Neural crest cell (in vitro differentiated cells): ENCODE results near the gene CRYZL1. TPM values are rescaled to one million over a fixed set of nuclear protein-coding genes. Genes with fewer than 3 reads are reported as not detected.
"Not testable (repeated sequence)": the region's sequence is repeated elsewhere in the genome, so short reads cannot be mapped to it uniquely, and the experiment has no call there.

Experiments
- DNase-seq: peaks from one replicate; pipeline ENCODE4 v3.0.0; 2021; ENCODE audit warnings: low read depth, mixed read lengths, low spot score
- H3K27ac Mint-ChIP-seq: one replicate; pipeline ENCODE4 v1.8.0; 2021; ENCODE audit warnings: mild to moderate bottlenecking, mixed read lengths; ENCODE audit not compliant: unreplicated experiment
- H3K27me3 Mint-ChIP-seq: 2 replicates; pipeline ENCODE4 v1.8.0; 2021; ENCODE audit warnings: low read depth, mild to moderate bottlenecking, mixed read lengths
- H3K36me3 Mint-ChIP-seq: 2 replicates; pipeline ENCODE4 v1.8.0; 2021; ENCODE audit warnings: low read depth, mild to moderate bottlenecking, mixed read lengths
- H3K4me1 Mint-ChIP-seq: 2 replicates; pipeline ENCODE4 v1.8.0; 2021; ENCODE audit warnings: mixed read lengths
- H3K4me3 Mint-ChIP-seq: one replicate; pipeline ENCODE4 v1.8.0; 2021; ENCODE audit warnings: mild to moderate bottlenecking, mixed read lengths
- H3K9me3 Mint-ChIP-seq: 2 replicates; pipeline ENCODE4 v1.8.0; 2021; ENCODE audit warnings: mixed read lengths
- total RNA-seq: library from RNA; stranded (reverse); gene quantifications from 2 replicates; pipeline ENCODE4 v1.2.1, GENCODE V29; 2021
- TF ChIP-seq, protein P1 (sequence below): fragments of 200-600 bp; sonication (generic); conservative IDR thresholded peaks from 2 replicates; pipeline ENCODE4 v1.5.0; 2021; ENCODE audit warnings: antibody characterized with exemption, mild to moderate bottlenecking

CRYZL1 gene
- total RNA-seq, 1 donor from 2014 or later, result 55.8 TPM

DNA sequence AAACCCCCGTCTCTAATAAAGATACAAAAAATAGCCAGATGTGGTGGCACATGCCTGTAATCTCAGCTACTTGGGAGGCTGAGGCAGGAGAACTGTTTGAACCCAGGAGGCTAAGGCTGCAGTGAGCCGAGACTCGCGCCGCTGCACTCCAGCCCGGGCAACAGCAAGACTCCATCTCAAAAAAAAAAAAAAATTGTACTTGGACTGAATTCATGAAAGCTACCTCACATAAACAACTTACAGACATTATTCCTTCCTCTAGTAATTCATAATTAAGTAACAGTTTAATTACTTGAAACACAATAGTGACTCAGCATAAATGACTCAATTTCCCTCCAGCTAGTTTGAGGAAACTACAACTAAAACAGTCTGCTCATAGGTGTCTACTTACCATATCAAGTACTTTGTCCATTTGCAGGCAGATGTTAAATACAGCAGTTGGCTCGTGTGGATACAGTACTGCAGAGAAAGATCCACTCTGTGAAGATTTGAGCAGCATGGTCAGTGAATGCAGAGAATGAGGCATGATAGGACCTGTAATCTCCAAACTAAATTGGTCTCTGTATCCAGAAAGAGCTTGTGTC is 62.5 kb downstream of the CRYZL1 start:
- Mint-ChIP-seq H3K4me3 (no peak overlapping the region), H3K4me1 (no peaks in the 10 kb centered on the region), H3K9me3 (no peaks in the 10 kb centered on the region), H3K27me3 (no peaks in the 10 kb centered on the region), H3K27ac (no peak overlapping the region), H3K36me3 (peaks cover 2% of the 10 kb centered on the region)
- TF ChIP-seq, protein P1, sequence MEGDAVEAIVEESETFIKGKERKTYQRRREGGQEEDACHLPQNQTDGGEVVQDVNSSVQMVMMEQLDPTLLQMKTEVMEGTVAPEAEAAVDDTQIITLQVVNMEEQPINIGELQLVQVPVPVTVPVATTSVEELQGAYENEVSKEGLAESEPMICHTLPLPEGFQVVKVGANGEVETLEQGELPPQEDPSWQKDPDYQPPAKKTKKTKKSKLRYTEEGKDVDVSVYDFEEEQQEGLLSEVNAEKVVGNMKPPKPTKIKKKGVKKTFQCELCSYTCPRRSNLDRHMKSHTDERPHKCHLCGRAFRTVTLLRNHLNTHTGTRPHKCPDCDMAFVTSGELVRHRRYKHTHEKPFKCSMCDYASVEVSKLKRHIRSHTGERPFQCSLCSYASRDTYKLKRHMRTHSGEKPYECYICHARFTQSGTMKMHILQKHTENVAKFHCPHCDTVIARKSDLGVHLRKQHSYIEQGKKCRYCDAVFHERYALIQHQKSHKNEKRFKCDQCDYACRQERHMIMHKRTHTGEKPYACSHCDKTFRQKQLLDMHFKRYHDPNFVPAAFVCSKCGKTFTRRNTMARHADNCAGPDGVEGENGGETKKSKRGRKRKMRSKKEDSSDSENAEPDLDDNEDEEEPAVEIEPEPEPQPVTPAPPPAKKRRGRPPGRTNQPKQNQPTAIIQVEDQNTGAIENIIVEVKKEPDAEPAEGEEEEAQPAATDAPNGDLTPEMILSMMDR, result no peak
- no peak for DNase-seq

DNA sequence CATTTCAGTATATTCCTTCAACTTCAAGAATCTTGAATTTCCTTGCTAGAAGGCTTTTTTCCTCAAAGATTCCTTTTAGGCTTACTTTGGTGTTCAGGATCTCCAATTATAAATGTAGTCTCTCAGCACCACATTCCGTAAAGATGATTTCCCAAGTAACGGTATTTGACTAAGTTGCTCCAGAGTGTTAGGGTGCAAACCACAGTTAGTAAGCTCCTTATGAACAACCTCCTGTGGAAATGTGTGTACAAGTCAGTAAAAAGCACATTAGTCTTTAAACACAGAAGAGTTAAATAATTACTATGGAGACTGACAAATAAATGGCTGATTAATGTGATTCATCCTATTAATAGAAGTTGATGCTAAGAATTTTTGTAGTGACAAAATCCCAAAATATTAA is 63.3 kb downstream of the CRYZL1 start:
- H3K9me3 Mint-ChIP-seq, result no peaks in the 10 kb centered on the region

DNA sequence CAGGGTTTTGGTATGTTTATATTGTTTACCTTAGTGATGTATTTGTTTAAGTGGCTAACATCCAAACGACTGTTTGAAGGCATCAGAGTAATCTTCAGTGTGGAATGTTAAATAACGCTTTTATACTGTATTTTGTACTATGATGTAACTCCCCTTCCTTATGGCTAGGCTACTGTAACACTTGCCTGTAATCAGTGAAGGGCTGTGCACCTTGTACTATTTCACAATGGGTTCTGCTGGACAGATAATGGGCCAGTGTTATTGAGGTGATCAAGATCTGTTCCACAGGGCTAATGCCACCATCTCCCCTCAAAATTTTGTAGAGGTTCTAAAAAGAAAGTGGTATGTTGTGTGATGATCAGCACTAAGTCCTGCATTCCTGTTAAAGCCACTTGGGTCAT is 64.8 kb downstream of the CRYZL1 start:
- not testable (repeated sequence) for H3K4me3 Mint-ChIP-seq, H3K27ac Mint-ChIP-seq, DNase-seq, H3K9me3 Mint-ChIP-seq, H3K36me3 Mint-ChIP-seq, H3K27me3 Mint-ChIP-seq, H3K4me1 Mint-ChIP-seq

More for the DNA sequence above, 63.3 kb downstream of the CRYZL1 start:
- no peak for DNase-seq
- Mint-ChIP-seq H3K27me3 (no peaks in the 10 kb centered on the region), H3K4me3 (no peak overlapping the region), H3K27ac (no peak overlapping the region), H3K36me3 (peaks cover 2% of the 10 kb centered on the region), H3K4me1 (no peaks in the 10 kb centered on the region)
- TF ChIP-seq, protein P1, result no peak

DNA sequence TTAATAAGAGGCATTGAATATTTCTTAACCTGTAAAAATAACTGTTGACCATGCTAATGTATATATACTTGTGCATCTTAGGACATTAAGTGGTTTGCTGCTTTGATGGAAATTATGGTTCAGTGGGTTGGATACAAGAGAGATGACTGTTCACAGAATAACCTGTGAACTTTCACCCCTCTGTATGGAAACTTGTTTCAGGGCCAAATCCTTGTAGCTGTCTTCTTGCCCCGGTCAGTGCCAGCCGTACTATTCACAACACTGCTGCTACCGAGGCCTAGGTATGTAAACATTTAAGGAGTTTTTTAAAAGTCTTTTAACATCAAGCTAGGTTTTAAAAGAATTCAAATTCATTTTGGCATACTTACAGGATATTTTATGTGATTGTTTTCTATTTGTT is 69.2 kb downstream of the CRYZL1 start:
- no peaks in the 10 kb centered on the region for H3K4me1 Mint-ChIP-seq

DNA sequence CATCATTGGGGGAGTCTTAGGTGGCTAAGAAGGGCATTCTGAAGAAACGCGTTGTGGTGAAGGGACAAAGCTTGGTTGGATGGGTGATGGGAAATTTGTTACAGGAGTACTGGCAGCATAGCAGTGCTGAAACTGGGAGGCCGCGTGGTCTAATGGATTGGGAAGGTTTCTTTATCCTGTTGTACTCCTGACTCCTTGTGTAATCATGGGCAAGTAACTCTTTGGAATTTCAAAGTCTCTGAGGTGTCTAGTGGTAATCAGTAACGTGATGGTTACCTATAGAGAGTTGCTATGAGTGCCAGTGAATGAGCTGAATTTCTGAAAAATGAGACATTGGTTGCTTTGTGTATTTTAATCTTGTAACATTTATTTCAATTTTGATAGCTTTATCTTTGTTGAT is 71.5 kb downstream of the CRYZL1 start:
- Mint-ChIP-seq H3K4me1 (no peaks in the 10 kb centered on the region), H3K27ac (peak overlapping the region; percentile 32), H3K36me3 (peaks cover 8% of the 10 kb centered on the region), H3K9me3 (no peaks in the 10 kb centered on the region), H3K4me3 (no peak overlapping the region), H3K27me3 (no peaks in the 10 kb centered on the region)
- TF ChIP-seq, protein P1, result no peak
- DNase-seq, result no peak

More for the DNA sequence above, 69.2 kb downstream of the CRYZL1 start:
- H3K27ac Mint-ChIP-seq, result no peak overlapping the region
- H3K36me3 Mint-ChIP-seq, result peaks cover 8% of the 10 kb centered on the region
- H3K27me3 Mint-ChIP-seq, result no peaks in the 10 kb centered on the region
- no peak for DNase-seq
- H3K9me3 Mint-ChIP-seq, result no peaks in the 10 kb centered on the region
- TF ChIP-seq, protein P1, result no peak
- no peak overlapping the region for H3K4me3 Mint-ChIP-seq

DNA sequence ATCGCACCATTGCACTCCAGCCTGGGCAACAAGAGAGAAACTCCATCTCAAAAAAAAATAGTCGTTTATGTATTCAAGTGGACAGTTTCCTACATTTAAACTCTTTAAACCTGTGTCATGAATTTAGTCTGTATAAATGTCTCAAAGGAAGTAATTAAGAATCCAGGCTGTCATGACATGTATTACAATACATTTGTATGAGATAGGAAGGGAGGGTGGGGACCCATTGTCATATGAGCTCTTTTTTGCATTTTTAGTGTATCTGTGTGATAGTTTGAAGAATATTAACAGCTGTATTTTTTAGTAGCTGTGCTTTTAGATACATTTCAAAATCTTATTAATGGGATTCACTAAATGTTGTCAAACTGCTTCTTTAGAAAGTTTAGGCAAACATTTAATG is 73.1 kb downstream of the CRYZL1 start:
- Mint-ChIP-seq H3K4me1 (no peaks in the 10 kb centered on the region), H3K9me3 (no peaks in the 10 kb centered on the region), H3K36me3 (peaks cover 5% of the 10 kb centered on the region), H3K4me3 (no peak overlapping the region), H3K27ac (no peak overlapping the region), H3K27me3 (no peaks in the 10 kb centered on the region)
- TF ChIP-seq, protein P1, result no peak
- no peak for DNase-seq
